ENCODE measurements around the gene PITPNM3. TPM values are rescaled to one million over a fixed set of nuclear protein-coding genes. Genes with fewer than 3 reads are reported as not detected.

PITPNM3 gene
- total RNA-seq, 2 experiments from 2014 or later = 0.87 to 0.92 TPM

- POLR2A ChIA-PET = no interaction called here
Measured at GRCh38 chr17:6541886-6542285, 14.5 kb downstream of the PITPNM3 start.

GRCh38 chr17:6539871-6540270 is 16.5 kb downstream of the PITPNM3 start:
- Mint-ChIP-seq H3K4me1 (ENCODE audit: low read depth) (no peaks in the 10 kb centered on the region), H3K27me3 (no peaks in the 10 kb centered on the region), H3K36me3 (ENCODE audit: low read depth) (no peaks in the 10 kb centered on the region), H3K27ac (no peak overlapping the region), H3K9me3 (peaks cover 2% of the 10 kb centered on the region), H3K4me3 (no peak overlapping the region)
- no peak for ATAC-seq
- CTCF ChIA-PET = interaction anchor here (0.9 kb wide), 1 partner anchor 67 kb away, joined by 3 read pairs; no protein-coding TSS in a partner anchor
- POLR2A ChIA-PET = no interaction called here
- no peak for TF ChIP-seq CTCF (IDR thresholded peaks at IDR 0.05)
- intact Hi-C loops (cut with micrococcal nuclease) = no loop called here
- DNase-seq = no peak

More at GRCh38 chr17:6541886-6542285, 14.5 kb downstream of the PITPNM3 start:
- CTCF ChIA-PET = interaction anchor here (1.2 kb wide), 1 partner anchor 68 kb away, joined by 4 read pairs; no protein-coding TSS in a partner anchor
- H3K27me3 Mint-ChIP-seq = no peaks in the 10 kb centered on the region
- no peak overlapping the region for H3K27ac Mint-ChIP-seq
- H3K4me1 Mint-ChIP-seq (ENCODE audit: low read depth) = no peaks in the 10 kb centered on the region
- intact Hi-C loops (cut with micrococcal nuclease) = no loop called here
- no peaks in the 10 kb centered on the region for H3K36me3 Mint-ChIP-seq (ENCODE audit: low read depth)
- H3K9me3 Mint-ChIP-seq = peaks cover 2% of the 10 kb centered on the region
- no peak for ATAC-seq
- DNase-seq = no peak
- no peak for TF ChIP-seq CTCF (IDR thresholded peaks at IDR 0.05)
- H3K4me3 Mint-ChIP-seq = no peak overlapping the region

GRCh38 chr17:6536566-6537065 is 19.7 kb downstream of the PITPNM3 start:
- CTCF ChIA-PET = no interaction called here
- Mint-ChIP-seq H3K9me3 (peaks cover 2% of the 10 kb centered on the region), H3K27me3 (no peaks in the 10 kb centered on the region), H3K36me3 (ENCODE audit: low read depth) (no peaks in the 10 kb centered on the region), H3K27ac (no peak overlapping the region), H3K4me3 (no peak overlapping the region), H3K4me1 (ENCODE audit: low read depth) (no peaks in the 10 kb centered on the region)
- DNase-seq (no peak), ATAC-seq (no peak)
- no peak for TF ChIP-seq CTCF (IDR thresholded peaks at IDR 0.05)
- intact Hi-C loops (cut with micrococcal nuclease) = no loop called here
- POLR2A ChIA-PET = no interaction called here

- DNase-seq (no peak), ATAC-seq (no peak)
- intact Hi-C loops (cut with micrococcal nuclease) = no loop called here
- POLR2A ChIA-PET = no interaction called here
- TF ChIP-seq CTCF (IDR thresholded peaks at IDR 0.05) = no peak
- H3K27ac Mint-ChIP-seq = no peak overlapping the region
- H3K9me3 Mint-ChIP-seq = peaks cover 2% of the 10 kb centered on the region
- CTCF ChIA-PET = no interaction called here
- H3K36me3 Mint-ChIP-seq (ENCODE audit: low read depth) = no peaks in the 10 kb centered on the region
- H3K4me3 Mint-ChIP-seq = no peak overlapping the region
- no peaks in the 10 kb centered on the region for H3K27me3 Mint-ChIP-seq
- H3K4me1 Mint-ChIP-seq (ENCODE audit: low read depth) = no peaks in the 10 kb centered on the region
Measured at GRCh38 chr17:6536053-6536452, 20.3 kb downstream of the PITPNM3 start.

- H3K4me1 Mint-ChIP-seq (ENCODE audit: low read depth) = no peaks in the 10 kb centered on the region
- H3K9me3 Mint-ChIP-seq = peaks cover 2% of the 10 kb centered on the region
- intact Hi-C loops (cut with micrococcal nuclease) = no loop called here
- POLR2A ChIA-PET = no interaction called here
- H3K27ac Mint-ChIP-seq = no peak overlapping the region
- no peaks in the 10 kb centered on the region for H3K36me3 Mint-ChIP-seq (ENCODE audit: low read depth)
- no peak overlapping the region for H3K4me3 Mint-ChIP-seq
- no peak for TF ChIP-seq CTCF (IDR thresholded peaks at IDR 0.05)
- CTCF ChIA-PET = no interaction called here
- no peak for ATAC-seq
- no peak for DNase-seq
- no peaks in the 10 kb centered on the region for H3K27me3 Mint-ChIP-seq
Measured at GRCh38 chr17:6534846-6535514, 21.4 kb downstream of the PITPNM3 start.
